Fibroblast of pulmonary artery (primary cell): ENCODE results near the gene MRGPRX2.

ENCODE experiments used
- DNase-seq: peaks from one replicate; pipeline ENCODE4 v3.0.0-alpha.2; 2010; ENCODE audit warnings: low read depth
- H3K4me3 ChIP-seq: replicated peaks from 2 replicates; pipeline ENCODE4 v1.5.1; 2011; ENCODE audit warnings: low read depth, mild to moderate bottlenecking, control low read depth, low read length, moderate library complexity
- CTCF ChIP-seq: IDR thresholded peaks from 2 replicates; pipeline ENCODE4 v1.5.1; 2011; ENCODE audit warnings: mild to moderate bottlenecking, control low read depth, low read length, inconsistent platforms; ENCODE audit errors: missing control alignments

Gene MRGPRX2

GRCh38 chr11:19039409-19039808 lies 21.1 kb downstream of the MRGPRX2 start:
- H3K4me3 ChIP-seq = no peak overlapping the region
- no peak for DNase-seq
- no peak for TF ChIP-seq CTCF

- DNase-seq = no peak
- H3K4me3 ChIP-seq = no peak overlapping the region
- no peak for TF ChIP-seq CTCF
Observed at GRCh38 chr11:19032990-19033389, 27.5 kb downstream of the MRGPRX2 start.

GRCh38 chr11:19027829-19028595 lies 32.5 kb downstream of the MRGPRX2 start:
- H3K4me3 ChIP-seq = no peak overlapping the region
- TF ChIP-seq CTCF = no peak
- peak; percentile 46 for DNase-seq

GRCh38 chr11:19026862-19027261 lies 33.7 kb downstream of the MRGPRX2 start:
- TF ChIP-seq CTCF = no peak
- DNase-seq = no peak
- H3K4me3 ChIP-seq = no peak overlapping the region

GRCh38 chr11:19025481-19026406 lies 34.8 kb downstream of the MRGPRX2 start:
- peak; percentile 13 for DNase-seq
- TF ChIP-seq CTCF = no peak

GRCh38 chr11:19020831-19021230 lies 39.7 kb downstream of the MRGPRX2 start:
- no peak overlapping the region for H3K4me3 ChIP-seq
- no peak for TF ChIP-seq CTCF
- no peak for DNase-seq

More at GRCh38 chr11:19025481-19026406, 34.8 kb downstream of the MRGPRX2 start:
- H3K4me3 ChIP-seq = no peak overlapping the region
